ENCODE data around the gene STX2.

GRCh38 chr12:130768120-130768519 lies 70.9 kb downstream of the STX2 start:
- no peak for TF ChIP-seq POLR2A (IDR thresholded peaks at IDR 0.05)
- no peak for TF ChIP-seq CTCF (IDR thresholded peaks at IDR 0.05 in 8 of 11, conservative IDR thresholded peaks at IDR 0.05 in 3 of 11)

Data from spleen (tissue), 7 donors.